ENCODE measurements around the gene IQUB.
"Not testable (repeated sequence)": the region's sequence is repeated elsewhere in the genome, so short reads cannot be mapped to it uniquely, and the experiment has no call there.

The IQUB gene

GRCh38 chr7:123492485-123492884, 41.9 kb downstream of the IQUB start:
- no peak for DNase-seq (ENCODE audit: low read depth)

GRCh38 chr7:123485721-123486120, 48.7 kb downstream of the IQUB start:
- no peak for DNase-seq (ENCODE audit: low read depth)

- DNase-seq (ENCODE audit: low read depth) = no peak
Measured at GRCh38 chr7:123485187-123485586, 49.2 kb downstream of the IQUB start.

- DNase-seq (ENCODE audit: low read depth) = no peak
Measured at GRCh38 chr7:123484199-123484598, 50.2 kb downstream of the IQUB start.

- DNase-seq (ENCODE audit: low read depth) = no peak
Measured at GRCh38 chr7:123480107-123480506, 54.3 kb downstream of the IQUB start.

- not testable (repeated sequence) for DNase-seq (ENCODE audit: low read depth)
Measured at GRCh38 chr7:123478056-123478455, 56.3 kb downstream of the IQUB start.

- DNase-seq (ENCODE audit: low read depth) = no peak
Measured at GRCh38 chr7:123472750-123473445, 61.5 kb downstream of the IQUB start.

- no peak for DNase-seq (ENCODE audit: low read depth)
Measured at GRCh38 chr7:123472327-123472726, 62.1 kb downstream of the IQUB start.

GRCh38 chr7:123468303-123468702, 66.1 kb downstream of the IQUB start:
- DNase-seq (ENCODE audit: low read depth) = no peak

GRCh38 chr7:123463890-123464289, 70.5 kb downstream of the IQUB start:
- DNase-seq (ENCODE audit: low read depth) = no peak

GRCh38 chr7:123460616-123461015, 73.8 kb downstream of the IQUB start:
- DNase-seq (ENCODE audit: low read depth) = no peak

- DNase-seq (ENCODE audit: low read depth) = no peak
Measured at GRCh38 chr7:123455965-123456470, 78.4 kb downstream of the IQUB start.

- no peak for DNase-seq (ENCODE audit: low read depth)
Measured at GRCh38 chr7:123440101-123440548, 94.3 kb downstream of the IQUB start.

- DNase-seq (ENCODE audit: low read depth) = no peak
Measured at GRCh38 chr7:123439191-123439590, 95.2 kb downstream of the IQUB start.

GRCh38 chr7:123437447-123437995, 96.9 kb downstream of the IQUB start:
- no peak for DNase-seq (ENCODE audit: low read depth)

- no peak for DNase-seq (ENCODE audit: low read depth)
Measured at GRCh38 chr7:123435080-123435700, 99.2 kb downstream of the IQUB start.

GRCh38 chr7:123433665-123434064, 100.7 kb downstream of the IQUB start:
- no peak for DNase-seq (ENCODE audit: low read depth)

- no peak for DNase-seq (ENCODE audit: low read depth)
Measured at GRCh38 chr7:123432601-123433000, 101.8 kb downstream of the IQUB start.

- no peak for DNase-seq (ENCODE audit: low read depth)
Measured at GRCh38 chr7:123431075-123431614, 103.2 kb downstream of the IQUB start.

- no peak for DNase-seq (ENCODE audit: low read depth)
Measured at GRCh38 chr7:123425246-123425645, 109.1 kb downstream of the IQUB start.

GRCh38 chr7:123424463-123424862, 109.9 kb downstream of the IQUB start:
- no peak for DNase-seq (ENCODE audit: low read depth)

GRCh38 chr7:123423622-123424021, 110.8 kb downstream of the IQUB start:
- no peak for DNase-seq (ENCODE audit: low read depth)

GRCh38 chr7:123417580-123417979, 116.8 kb downstream of the IQUB start:
- DNase-seq (ENCODE audit: low read depth) = no peak
